ENCODE measurements around the gene ATXN7L1.

The ATXN7L1 gene

GRCh38 chr7:105768898-105769507 lies 107.4 kb downstream of the ATXN7L1 start:
- no peak overlapping the region for H3K27ac ChIP-seq (ENCODE audit: low read depth in 2 of 2, low read length in 2 of 2)
- no peak overlapping the region for H3K9ac ChIP-seq (ENCODE audit: low read depth in 1 of 2, low read length in 2 of 2)
- H3K27me3 ChIP-seq (ENCODE audit: control insufficient read depth in 2 of 2, insufficient read depth in 2 of 2, low read length in 2 of 2): no peaks in the 10 kb centered on the region
- no peaks in the 10 kb centered on the region for H3K4me1 ChIP-seq (ENCODE audit: control insufficient read depth in 2 of 2, insufficient read depth in 2 of 2, low read length in 2 of 2)
- no peaks in the 10 kb centered on the region for H3K36me3 ChIP-seq (ENCODE audit: control insufficient read depth in 2 of 2, insufficient read depth in 2 of 2, low read length in 2 of 2)
- H3K4me3 ChIP-seq (ENCODE audit: low read length in 2 of 2): no peak overlapping the region
- no peaks in the 10 kb centered on the region for H3K9me3 ChIP-seq (ENCODE audit: control insufficient read depth in 2 of 2, low read length in 2 of 2)

GRCh38 chr7:105768117-105768516 lies 108.3 kb downstream of the ATXN7L1 start:
- Histone ChIP-seq H3K36me3 (ENCODE audit: control insufficient read depth in 2 of 2, insufficient read depth in 2 of 2, low read length in 2 of 2) (no peaks in the 10 kb centered on the region), H3K27me3 (ENCODE audit: control insufficient read depth in 2 of 2, insufficient read depth in 2 of 2, low read length in 2 of 2) (no peaks in the 10 kb centered on the region), H3K27ac (ENCODE audit: low read depth in 2 of 2, low read length in 2 of 2) (no peak overlapping the region), H3K9ac (ENCODE audit: low read depth in 1 of 2, low read length in 2 of 2) (no peak overlapping the region), H3K4me3 (ENCODE audit: low read length in 2 of 2) (no peak overlapping the region), H3K4me1 (ENCODE audit: control insufficient read depth in 2 of 2, insufficient read depth in 2 of 2, low read length in 2 of 2) (no peaks in the 10 kb centered on the region), H3K9me3 (ENCODE audit: control insufficient read depth in 2 of 2, low read length in 2 of 2) (no peaks in the 10 kb centered on the region)

GRCh38 chr7:105766421-105767073 lies 109.9 kb downstream of the ATXN7L1 start:
- Histone ChIP-seq H3K9me3 (ENCODE audit: control insufficient read depth in 2 of 2, low read length in 2 of 2) (no peaks in the 10 kb centered on the region), H3K9ac (ENCODE audit: low read depth in 1 of 2, low read length in 2 of 2) (no peak overlapping the region), H3K36me3 (ENCODE audit: control insufficient read depth in 2 of 2, insufficient read depth in 2 of 2, low read length in 2 of 2) (no peaks in the 10 kb centered on the region), H3K4me3 (ENCODE audit: low read length in 2 of 2) (no peak overlapping the region), H3K27ac (ENCODE audit: low read depth in 2 of 2, low read length in 2 of 2) (no peak overlapping the region), H3K4me1 (ENCODE audit: control insufficient read depth in 2 of 2, insufficient read depth in 2 of 2, low read length in 2 of 2) (no peaks in the 10 kb centered on the region), H3K27me3 (ENCODE audit: control insufficient read depth in 2 of 2, insufficient read depth in 2 of 2, low read length in 2 of 2) (no peaks in the 10 kb centered on the region)

- H3K27me3 ChIP-seq (ENCODE audit: control insufficient read depth in 2 of 2, insufficient read depth in 2 of 2, low read length in 2 of 2): no peaks in the 10 kb centered on the region
- no peak overlapping the region for H3K9ac ChIP-seq (ENCODE audit: low read depth in 1 of 2, low read length in 2 of 2)
- H3K9me3 ChIP-seq (ENCODE audit: control insufficient read depth in 2 of 2, low read length in 2 of 2): no peaks in the 10 kb centered on the region
- no peak overlapping the region for H3K27ac ChIP-seq (ENCODE audit: low read depth in 2 of 2, low read length in 2 of 2)
- H3K4me1 ChIP-seq (ENCODE audit: control insufficient read depth in 2 of 2, insufficient read depth in 2 of 2, low read length in 2 of 2): no peaks in the 10 kb centered on the region
- no peak overlapping the region for H3K4me3 ChIP-seq (ENCODE audit: low read length in 2 of 2)
- no peaks in the 10 kb centered on the region for H3K36me3 ChIP-seq (ENCODE audit: control insufficient read depth in 2 of 2, insufficient read depth in 2 of 2, low read length in 2 of 2)
Measured at GRCh38 chr7:105765846-105766245, 110.6 kb downstream of the ATXN7L1 start.

- Histone ChIP-seq H3K4me3 (ENCODE audit: low read length in 2 of 2) (no peak overlapping the region), H3K4me1 (ENCODE audit: control insufficient read depth in 2 of 2, insufficient read depth in 2 of 2, low read length in 2 of 2) (peaks cover 0 to 5% of the 10 kb centered on the region in 2 donors), H3K9me3 (ENCODE audit: control insufficient read depth in 2 of 2, low read length in 2 of 2) (no peaks in the 10 kb centered on the region), H3K27ac (ENCODE audit: low read depth in 2 of 2, low read length in 2 of 2) (no peak overlapping the region), H3K36me3 (ENCODE audit: control insufficient read depth in 2 of 2, insufficient read depth in 2 of 2, low read length in 2 of 2) (no peaks in the 10 kb centered on the region), H3K27me3 (ENCODE audit: control insufficient read depth in 2 of 2, insufficient read depth in 2 of 2, low read length in 2 of 2) (no peaks in the 10 kb centered on the region), H3K9ac (ENCODE audit: low read depth in 1 of 2, low read length in 2 of 2) (no peak overlapping the region)
Measured at GRCh38 chr7:105764506-105764905, 111.9 kb downstream of the ATXN7L1 start.

DNA sequence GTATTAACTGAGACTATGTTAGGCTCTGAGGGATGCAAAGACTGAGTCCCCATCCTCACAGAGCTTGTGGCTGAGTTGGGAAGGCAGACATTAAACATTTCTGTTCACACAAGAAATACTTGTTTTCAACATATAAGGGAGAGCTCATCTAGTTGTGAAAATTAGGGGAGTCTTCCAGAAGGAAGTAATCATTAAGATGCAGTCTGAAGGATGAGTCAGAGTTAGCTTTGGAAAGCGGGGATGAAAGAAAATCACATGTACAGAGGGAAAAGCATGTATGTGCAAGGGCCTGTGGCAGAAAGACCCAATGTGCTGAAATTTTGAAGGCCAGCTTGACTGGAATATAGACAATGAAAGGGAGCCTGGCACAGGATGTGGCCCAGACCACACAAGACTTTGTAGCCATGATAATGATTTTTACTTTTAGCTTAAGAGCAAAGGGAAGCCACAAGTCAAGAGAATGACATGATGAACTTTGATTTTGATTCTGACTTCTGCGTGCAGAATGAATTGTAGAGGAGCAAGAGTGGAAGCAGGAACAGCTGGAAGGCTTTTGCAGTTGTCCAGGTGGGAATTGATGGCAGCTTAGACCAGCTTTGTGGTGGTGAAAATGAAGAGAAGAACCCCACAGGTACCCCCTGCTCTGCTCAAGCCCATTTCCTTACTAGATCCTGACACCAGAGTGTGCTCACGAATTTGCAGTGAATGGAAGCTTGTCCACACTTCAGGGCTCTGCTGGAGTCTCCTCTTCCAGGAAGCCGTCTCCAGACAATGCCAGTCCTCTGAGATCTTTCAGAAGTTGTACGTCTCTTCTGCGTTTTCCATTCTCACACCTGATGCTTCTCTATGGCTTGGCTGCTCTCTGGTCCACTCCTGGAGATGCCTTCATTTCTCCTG lies 115.6 kb downstream of the ATXN7L1 start:
- H3K27ac ChIP-seq (ENCODE audit: low read depth in 2 of 2, low read length in 2 of 2): no peak overlapping the region
- no peaks in the 10 kb centered on the region for H3K27me3 ChIP-seq (ENCODE audit: control insufficient read depth in 2 of 2, insufficient read depth in 2 of 2, low read length in 2 of 2)
- H3K4me3 ChIP-seq (ENCODE audit: low read length in 2 of 2): no peak overlapping the region
- H3K9ac ChIP-seq (ENCODE audit: low read depth in 1 of 2, low read length in 2 of 2): no peak overlapping the region
- H3K4me1 ChIP-seq (ENCODE audit: control insufficient read depth in 2 of 2, insufficient read depth in 2 of 2, low read length in 2 of 2): peaks cover 0 to 5% of the 10 kb centered on the region in 2 donors
- H3K36me3 ChIP-seq (ENCODE audit: control insufficient read depth in 2 of 2, insufficient read depth in 2 of 2, low read length in 2 of 2): peaks cover 0 to under 1% of the 10 kb centered on the region in 2 donors
- H3K9me3 ChIP-seq (ENCODE audit: control insufficient read depth in 2 of 2, low read length in 2 of 2): no peaks in the 10 kb centered on the region

DNA sequence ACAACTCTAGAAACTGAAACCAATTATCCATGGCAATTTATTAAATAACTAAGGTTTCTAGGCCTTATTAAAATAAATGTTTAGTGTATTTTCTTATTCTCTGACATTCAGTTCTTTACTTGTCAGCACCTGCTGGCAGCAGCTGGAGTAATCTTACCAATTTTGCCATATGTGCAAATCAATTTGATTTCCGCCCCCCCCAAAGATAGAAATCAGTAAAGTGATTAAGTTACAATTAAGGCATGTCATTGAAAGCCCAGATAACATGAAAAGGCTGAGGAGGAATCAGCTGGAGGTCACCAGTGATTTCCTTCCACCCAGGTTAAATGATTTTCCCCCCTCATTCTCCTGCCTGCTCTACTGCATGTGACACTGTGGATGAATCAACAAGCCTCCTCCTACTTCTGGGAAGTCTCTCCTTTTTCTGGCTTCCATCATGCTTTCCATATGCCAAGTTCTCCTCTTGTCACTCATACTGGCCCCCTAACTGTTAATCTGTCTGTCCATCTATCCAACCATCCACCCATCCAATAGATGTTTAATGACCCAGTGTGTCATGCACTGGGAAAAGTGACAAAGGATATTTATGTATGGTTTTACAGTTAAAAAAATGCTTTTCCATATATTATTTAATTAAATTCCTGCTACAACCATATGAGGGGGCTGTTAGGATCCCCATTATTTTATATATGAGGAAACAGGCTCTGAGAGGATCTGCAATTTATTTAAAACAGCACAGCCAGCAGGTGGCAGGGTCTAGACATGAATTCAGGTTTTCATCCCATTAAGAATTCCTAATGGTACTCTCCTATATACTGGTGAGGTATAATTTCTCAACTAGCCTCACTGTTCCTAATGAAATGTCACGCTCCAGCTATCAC lies 116.5 kb downstream of the ATXN7L1 start:
- Histone ChIP-seq H3K27me3 (ENCODE audit: control insufficient read depth in 2 of 2, insufficient read depth in 2 of 2, low read length in 2 of 2) (no peaks in the 10 kb centered on the region), H3K27ac (ENCODE audit: low read depth in 2 of 2, low read length in 2 of 2) (no peak overlapping the region), H3K36me3 (ENCODE audit: control insufficient read depth in 2 of 2, insufficient read depth in 2 of 2, low read length in 2 of 2) (peaks cover 0 to 3% of the 10 kb centered on the region in 2 donors), H3K9ac (ENCODE audit: low read depth in 1 of 2, low read length in 2 of 2) (no peak overlapping the region), H3K9me3 (ENCODE audit: control insufficient read depth in 2 of 2, low read length in 2 of 2) (no peaks in the 10 kb centered on the region), H3K4me3 (ENCODE audit: low read length in 2 of 2) (no peak overlapping the region), H3K4me1 (ENCODE audit: control insufficient read depth in 2 of 2, insufficient read depth in 2 of 2, low read length in 2 of 2) (peaks cover 0 to 5% of the 10 kb centered on the region in 2 donors)

DNA sequence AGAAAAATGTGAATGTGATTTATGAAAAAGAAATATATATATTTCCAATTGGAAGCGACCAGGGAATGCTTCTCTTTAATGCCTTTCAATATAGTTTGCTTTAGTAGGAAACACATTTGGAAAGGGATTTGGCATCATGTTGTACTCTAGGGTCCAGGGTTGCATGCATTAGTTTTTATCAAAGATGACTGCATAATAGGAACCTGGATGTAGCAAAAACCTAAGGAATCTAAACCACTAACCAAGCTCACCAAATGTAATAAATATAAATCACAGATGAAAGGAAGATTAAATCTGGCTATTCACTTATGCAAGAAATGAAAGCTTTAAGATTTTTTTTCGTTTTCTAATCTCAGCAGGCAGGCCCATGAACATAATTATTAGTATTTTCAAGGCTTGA lies 120.0 kb downstream of the ATXN7L1 start:
- Histone ChIP-seq H3K9me3 (ENCODE audit: control insufficient read depth in 2 of 2, low read length in 2 of 2) (no peaks in the 10 kb centered on the region), H3K36me3 (ENCODE audit: control insufficient read depth in 2 of 2, insufficient read depth in 2 of 2, low read length in 2 of 2) (peaks cover 0 to 4% of the 10 kb centered on the region in 2 donors), H3K9ac (ENCODE audit: low read depth in 1 of 2, low read length in 2 of 2) (no peak overlapping the region), H3K27ac (ENCODE audit: low read depth in 2 of 2, low read length in 2 of 2) (no peak overlapping the region), H3K27me3 (ENCODE audit: control insufficient read depth in 2 of 2, insufficient read depth in 2 of 2, low read length in 2 of 2) (no peaks in the 10 kb centered on the region), H3K4me3 (ENCODE audit: low read length in 2 of 2) (no peak overlapping the region), H3K4me1 (ENCODE audit: control insufficient read depth in 2 of 2, insufficient read depth in 2 of 2, low read length in 2 of 2) (peaks cover 0 to 5% of the 10 kb centered on the region in 2 donors)

GRCh38 chr7:105752671-105753275 lies 123.6 kb downstream of the ATXN7L1 start:
- H3K36me3 ChIP-seq (ENCODE audit: control insufficient read depth in 2 of 2, insufficient read depth in 2 of 2, low read length in 2 of 2): peaks cover 3 to 4% of the 10 kb centered on the region in 2 donors
- H3K4me1 ChIP-seq (ENCODE audit: control insufficient read depth in 2 of 2, insufficient read depth in 2 of 2, low read length in 2 of 2): no peaks in the 10 kb centered on the region
- H3K27me3 ChIP-seq (ENCODE audit: control insufficient read depth in 2 of 2, insufficient read depth in 2 of 2, low read length in 2 of 2): no peaks in the 10 kb centered on the region
- H3K4me3 ChIP-seq (ENCODE audit: low read length in 2 of 2): no peak overlapping the region
- H3K27ac ChIP-seq (ENCODE audit: low read depth in 2 of 2, low read length in 2 of 2): no peak overlapping the region
- no peak overlapping the region for H3K9ac ChIP-seq (ENCODE audit: low read depth in 1 of 2, low read length in 2 of 2)
- H3K9me3 ChIP-seq (ENCODE audit: control insufficient read depth in 2 of 2, low read length in 2 of 2): no peaks in the 10 kb centered on the region
